ENCODE results near the gene RGS3.
"Not testable (repeated sequence)": the region's sequence is repeated elsewhere in the genome, so short reads cannot be mapped to it uniquely, and the experiment has no call there.

RGS3 gene

DNA sequence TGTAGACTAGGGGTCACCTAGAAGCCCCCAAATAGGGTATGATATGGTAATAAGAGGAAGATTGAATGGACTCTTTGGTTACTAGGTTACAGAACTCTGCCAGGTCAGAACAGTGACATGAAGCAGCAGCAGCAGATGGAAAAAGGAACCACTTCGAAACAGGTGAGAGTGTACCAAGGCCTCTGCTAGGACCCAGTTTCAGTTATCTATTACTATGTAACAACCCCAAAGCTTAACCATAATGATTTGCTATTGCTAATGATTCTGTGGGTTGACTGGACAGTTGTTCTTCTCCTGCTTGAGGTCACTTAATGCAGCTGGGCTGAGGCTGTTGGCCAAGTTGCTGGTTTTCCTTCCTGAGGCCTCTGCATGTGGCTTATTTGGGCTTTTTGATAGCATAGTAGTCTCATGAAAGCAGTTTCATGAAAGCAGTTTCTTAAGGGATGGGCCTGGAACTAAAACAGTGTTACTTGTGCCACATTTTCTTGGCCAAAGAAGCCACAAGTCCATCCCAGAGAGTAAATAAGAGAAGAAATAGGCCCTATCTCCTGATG, 35.4 kb upstream of the RGS3 start:
- peak; percentile 23 for DNase-seq (ENCODE audit: low read depth)
- H3K4me3 ChIP-seq (ENCODE audit: low read length): no peak overlapping the region
- no peak for TF ChIP-seq CTCF (conservative IDR thresholded peaks at IDR 0.05; ENCODE audit: low read length)

DNA sequence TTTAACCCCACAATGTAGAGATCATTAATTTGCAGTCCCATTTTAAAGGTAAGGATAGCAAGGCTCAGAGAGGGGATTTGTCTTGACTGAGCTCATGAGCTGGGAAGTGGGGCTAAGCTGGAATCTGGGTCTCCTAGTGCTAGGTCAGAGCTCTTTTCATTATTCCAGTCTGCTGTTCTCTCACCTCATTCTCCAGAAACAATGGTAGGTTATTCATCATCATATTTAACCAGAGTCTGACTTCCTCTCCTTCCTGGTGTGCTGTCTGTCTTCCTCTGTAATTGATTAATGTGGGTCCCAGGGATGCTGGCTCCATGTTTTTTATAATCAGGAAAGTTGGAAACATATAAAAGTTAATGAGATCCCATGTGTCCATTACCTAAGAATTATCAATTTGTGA, 32.3 kb upstream of the RGS3 start:
- DNase-seq (ENCODE audit: low read depth): no peak
- TF ChIP-seq CTCF (conservative IDR thresholded peaks at IDR 0.05; ENCODE audit: low read length): no peak
- H3K4me3 ChIP-seq (ENCODE audit: low read length): no peak overlapping the region

GRCh38 chr9:113436728-113437515, 26.6 kb upstream of the RGS3 start:
- DNase-seq (ENCODE audit: low read depth): peak; percentile 48

DNA sequence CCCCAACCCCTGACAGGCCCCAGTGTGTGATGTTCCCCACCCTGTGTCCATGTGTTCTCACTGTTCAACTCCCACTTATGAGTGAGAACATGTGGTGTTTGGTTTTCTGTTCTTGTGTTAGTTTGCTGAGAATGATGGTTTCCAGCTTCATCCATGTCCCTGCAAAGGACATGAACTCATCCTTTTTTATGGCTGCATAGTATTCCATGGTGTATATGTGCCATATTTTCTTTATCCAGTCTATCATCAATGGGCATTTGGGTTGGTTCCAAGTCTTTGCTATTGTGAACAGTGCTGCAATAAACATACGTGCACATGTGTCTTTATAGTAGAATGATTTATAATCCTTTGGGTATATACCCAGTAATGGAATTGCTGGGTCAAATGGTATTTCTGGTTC, 25.8 kb upstream of the RGS3 start:
- DNase-seq (ENCODE audit: low read depth); H3K4me3 ChIP-seq (ENCODE audit: low read length): not testable (repeated sequence)

More at GRCh38 chr9:113436728-113437515, 26.6 kb upstream of the RGS3 start:
- no peak overlapping the region for H3K4me3 ChIP-seq (ENCODE audit: low read length)
- no peak for TF ChIP-seq CTCF (conservative IDR thresholded peaks at IDR 0.05; ENCODE audit: low read length)

GRCh38 chr9:113444736-113445135, 18.8 kb upstream of the RGS3 start:
- no peak overlapping the region for H3K4me3 ChIP-seq (ENCODE audit: low read length)
- no peak for TF ChIP-seq CTCF (conservative IDR thresholded peaks at IDR 0.05; ENCODE audit: low read length)
- DNase-seq (ENCODE audit: low read depth): no peak

DNA sequence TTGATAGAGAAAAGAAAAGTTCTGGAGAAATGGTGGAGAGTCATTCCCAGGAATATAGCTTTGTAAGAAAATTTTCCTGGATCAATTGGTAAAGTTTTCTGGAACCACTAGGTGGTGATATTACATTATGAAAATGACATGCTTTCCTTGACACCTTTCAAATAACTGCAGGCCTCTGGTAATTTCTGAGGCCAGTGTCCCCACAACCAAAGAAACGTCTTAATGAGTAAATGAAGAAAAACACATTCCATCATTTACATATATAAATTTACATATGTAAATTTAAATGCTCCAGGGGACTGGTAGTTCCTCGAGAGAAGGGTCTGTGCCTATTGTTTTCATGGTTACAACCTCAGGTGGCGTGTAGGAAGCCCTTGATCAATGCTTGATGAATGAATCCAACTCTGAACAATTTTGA, 17.2 kb upstream of the RGS3 start:
- peak; percentile 54 for DNase-seq (ENCODE audit: low read depth)
- H3K4me3 ChIP-seq (ENCODE audit: low read length): no peak overlapping the region
- peak; percentile 64 for TF ChIP-seq CTCF (conservative IDR thresholded peaks at IDR 0.05; ENCODE audit: low read length)

GRCh38 chr9:113449376-113449775, 14.2 kb upstream of the RGS3 start:
- H3K4me3 ChIP-seq (ENCODE audit: low read length): no peak overlapping the region
- TF ChIP-seq CTCF (conservative IDR thresholded peaks at IDR 0.05; ENCODE audit: low read length): no peak
- no peak for DNase-seq (ENCODE audit: low read depth)
